SK-N-SH treated with all-trans-retinoic acid at 6 μM for 48 hours (cell line): ENCODE measurements around the gene TNFSF4.

Experiments used
- ATAC-seq: fragments of 200-7000 bp; cut with Tn5 transposase; 3 replicates; pipeline ENCODE4 v1.9.1; 2020; ENCODE audit warnings: mild to moderate bottlenecking, moderate library complexity
- ARNTL ChIP-seq: fragments of 450-650 bp; formaldehyde crosslinking; IDR thresholded peaks from 2 replicates; pipeline ENCODE4 v1.5.0; 2020; ENCODE audit warnings: low read depth, mild to moderate bottlenecking, moderate library complexity, borderline replicate concordance
- BACH2 ChIP-seq: fragments of 250-450 bp; sonication (Bioruptor Pico); IDR thresholded peaks from 2 replicates; pipeline ENCODE4 v1.9.0; 2021; ENCODE audit warnings: mild to moderate bottlenecking, borderline replicate concordance
- CREB5 ChIP-seq: fragments of 250-450 bp; sonication (Bioruptor Pico); IDR thresholded peaks from 2 replicates; pipeline ENCODE4 v1.5.1; 2020; ENCODE audit warnings: low read depth, mild to moderate bottlenecking, moderate library complexity
- CSDC2 ChIP-seq: fragments of 250-450 bp; sonication (Bioruptor Pico); IDR thresholded peaks from 2 replicates; pipeline ENCODE4 v1.5.0; 2020; ENCODE audit warnings: mild to moderate bottlenecking, moderate library complexity
- ESRRG ChIP-seq: fragments of 250-450 bp; sonication (Bioruptor Pico); IDR thresholded peaks from 2 replicates; pipeline ENCODE4 v1.6.1; 2021; ENCODE audit warnings: mild to moderate bottlenecking
- GLIS3 ChIP-seq: fragments of 250-450 bp; sonication (Bioruptor Pico); IDR thresholded peaks from 2 replicates; pipeline ENCODE4 v1.5.0; 2020; ENCODE audit warnings: mild to moderate bottlenecking, moderate library complexity
- OSR1 ChIP-seq: fragments of 250-450 bp; sonication (Bioruptor Pico); IDR thresholded peaks from 2 replicates; pipeline ENCODE4 v1.8.0; 2022; ENCODE audit warnings: moderate library complexity, mild to moderate bottlenecking, inconsistent platforms
- POU6F1 ChIP-seq: fragments of 250-450 bp; sonication (Bioruptor Pico); IDR thresholded peaks from 2 replicates; pipeline ENCODE4 v1.8.0; 2021; ENCODE audit warnings: low read depth, mild to moderate bottlenecking, moderate library complexity, borderline replicate concordance
- PPARA ChIP-seq: fragments of 250-450 bp; sonication (Bioruptor Pico); IDR thresholded peaks from 2 replicates; pipeline ENCODE4 v1.5.0; 2020; ENCODE audit warnings: mild to moderate bottlenecking, borderline replicate concordance
- RARB ChIP-seq: fragments of 250-450 bp; sonication (Bioruptor Pico); IDR thresholded peaks from 2 replicates; pipeline ENCODE4 v1.8.0; 2021; ENCODE audit warnings: mild to moderate bottlenecking, moderate library complexity
- SNAI2 ChIP-seq: fragments of 250-450 bp; sonication (Bioruptor Pico); IDR thresholded peaks from 2 replicates; pipeline ENCODE4 v1.5.0; 2020; ENCODE audit warnings: mild to moderate bottlenecking, moderate library complexity
- TOX ChIP-seq: fragments of 250-450 bp; sonication (Bioruptor Pico); IDR thresholded peaks from 2 replicates; pipeline ENCODE4 v1.8.0; 2021; ENCODE audit warnings: mild to moderate bottlenecking, moderate library complexity, borderline replicate concordance
- TSHZ2 ChIP-seq: fragments of 250-450 bp; sonication (Bioruptor Pico); IDR thresholded peaks from 2 replicates; pipeline ENCODE4 v1.5.0; 2020; ENCODE audit warnings: mild to moderate bottlenecking, moderate library complexity
- ZC3H10 ChIP-seq: fragments of 250-450 bp; sonication (Bioruptor Pico); IDR thresholded peaks from 2 replicates; pipeline ENCODE4 v1.5.1; 2021; ENCODE audit warnings: mild to moderate bottlenecking, moderate library complexity
- ZFP3 ChIP-seq: fragments of 250-450 bp; sonication (Bioruptor Pico); IDR thresholded peaks from 2 replicates; pipeline ENCODE4 v1.5.0; 2020; ENCODE audit warnings: mild to moderate bottlenecking, moderate library complexity
- ZNF565 ChIP-seq: fragments of 450-650 bp; formaldehyde crosslinking; conservative IDR thresholded peaks from 2 replicates; pipeline ENCODE4 v1.5.0; 2020; ENCODE audit warnings: low read depth, mild to moderate bottlenecking, moderate library complexity
- ZNF70 ChIP-seq: fragments of 450-650 bp; formaldehyde crosslinking; IDR thresholded peaks from 2 replicates; pipeline ENCODE4 v1.5.0; 2020; ENCODE audit warnings: mild to moderate bottlenecking, moderate library complexity
- TF ChIP-seq, protein P1 (sequence below): fragments of 250-450 bp; sonication (Bioruptor Pico); IDR thresholded peaks from 2 replicates; pipeline ENCODE4 v1.8.0; 2020; ENCODE audit warnings: mild to moderate bottlenecking, moderate library complexity, borderline replicate concordance
- TF ChIP-seq, protein P2 (sequence below): fragments of 250-450 bp; sonication (Bioruptor Pico); IDR thresholded peaks from 2 replicates; pipeline ENCODE4 v1.5.1; 2021; ENCODE audit warnings: mild to moderate bottlenecking, moderate library complexity

Gene TNFSF4

DNA sequence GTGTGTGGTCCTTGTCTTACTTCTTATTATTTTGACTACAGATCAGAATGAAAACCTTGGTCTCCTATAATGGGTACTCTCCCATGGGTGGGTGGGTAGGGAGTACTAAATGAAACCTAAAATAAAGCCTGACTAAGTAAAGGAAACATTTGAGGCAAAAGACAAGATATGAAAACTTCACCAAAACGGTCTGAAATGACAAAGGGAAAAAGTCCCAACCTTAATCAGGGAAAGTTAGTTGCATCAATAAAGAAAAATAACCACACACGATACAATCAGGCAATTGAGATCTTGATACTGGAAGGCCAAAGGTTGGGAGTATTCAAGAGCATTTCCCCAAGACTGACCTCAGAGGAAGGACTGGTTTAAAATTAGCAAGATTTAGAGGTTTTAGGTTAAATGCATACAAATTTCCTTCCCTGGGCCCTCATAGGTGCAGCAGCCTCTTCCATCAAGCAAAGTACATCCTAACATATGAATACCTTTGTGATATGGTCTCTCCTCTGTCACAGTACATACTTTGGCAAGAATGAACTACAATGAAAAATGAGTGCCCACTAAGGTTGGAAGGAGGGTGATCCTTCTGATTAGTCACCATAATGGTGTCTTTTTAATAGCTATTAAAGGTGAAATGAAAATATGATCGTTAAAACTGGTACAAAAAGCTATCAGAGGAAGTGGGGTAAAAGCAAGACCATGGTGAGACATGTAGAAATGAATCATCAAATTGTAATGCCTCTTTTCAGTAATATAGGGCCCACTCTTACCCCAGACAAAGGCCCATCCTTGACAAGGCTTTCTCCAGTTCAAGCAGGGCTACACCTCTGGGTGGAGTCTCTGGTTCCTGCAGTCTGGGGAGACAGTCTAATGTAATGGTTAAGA is 15.3 kb upstream of the TNFSF4 start:
- no peak for ATAC-seq
- no peak for TF ChIP-seq PPARA

DNA sequence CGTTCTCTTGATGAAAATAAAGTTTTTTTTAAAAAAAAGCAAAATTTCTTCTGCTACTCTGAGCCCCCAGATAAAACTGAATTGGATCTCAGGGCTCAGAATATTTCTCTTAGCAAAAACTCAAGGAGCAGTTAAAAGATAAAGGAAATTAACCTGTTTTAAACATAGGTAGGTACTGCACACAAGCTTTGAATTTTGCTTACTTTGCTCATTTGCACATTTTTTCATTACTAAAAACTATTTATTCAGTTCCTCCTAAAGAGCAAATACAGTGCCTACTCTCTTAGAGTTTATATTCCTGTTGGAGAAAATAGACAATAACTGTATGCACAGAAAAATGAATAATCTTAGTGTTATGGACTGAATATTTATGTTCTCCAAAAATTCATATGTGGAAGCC is 13.0 kb upstream of the TNFSF4 start:
- ATAC-seq = no peak

DNA sequence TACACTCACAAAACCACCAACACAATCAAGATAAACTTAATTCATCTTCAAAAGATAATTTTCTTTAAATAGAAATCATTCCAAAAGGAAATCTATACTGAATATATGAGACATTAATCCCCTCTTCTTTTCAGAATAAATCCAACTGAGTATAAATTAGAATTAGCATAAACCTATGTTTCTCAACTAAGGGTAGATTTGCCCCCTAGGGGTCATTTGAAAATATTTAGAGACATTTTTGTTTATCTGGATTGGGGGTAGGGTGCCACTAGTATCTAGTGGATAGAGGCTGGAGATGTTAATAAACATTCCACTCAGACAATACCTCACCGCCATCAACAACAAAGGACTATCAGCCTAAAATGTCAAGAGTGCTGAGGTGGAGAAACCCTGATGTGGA is 6.5 kb upstream of the TNFSF4 start:
- no peak for TF ChIP-seq ZFP3 (CRISPR knock-in tag)
- ATAC-seq = no peak

More for the DNA sequence above, 13.0 kb upstream of the TNFSF4 start:
- no peak for TF ChIP-seq RARB (CRISPR knock-in tag)
- TF ChIP-seq BACH2 (CRISPR knock-in tag) = no peak
- TF ChIP-seq ESRRG (CRISPR knock-in tag) = no peak
- TF ChIP-seq TOX (CRISPR knock-in tag) = no peak
- TF ChIP-seq ZC3H10 (CRISPR knock-in tag) = no peak
- no peak for TF ChIP-seq CREB5
- TF ChIP-seq ZNF565 (CRISPR knock-in tag) = no peak
- no peak for TF ChIP-seq CSDC2 (CRISPR knock-in tag)
- no peak for TF ChIP-seq OSR1 (CRISPR knock-in tag)
- no peak for TF ChIP-seq POU6F1 (CRISPR knock-in tag)
- TF ChIP-seq, protein P1, sequence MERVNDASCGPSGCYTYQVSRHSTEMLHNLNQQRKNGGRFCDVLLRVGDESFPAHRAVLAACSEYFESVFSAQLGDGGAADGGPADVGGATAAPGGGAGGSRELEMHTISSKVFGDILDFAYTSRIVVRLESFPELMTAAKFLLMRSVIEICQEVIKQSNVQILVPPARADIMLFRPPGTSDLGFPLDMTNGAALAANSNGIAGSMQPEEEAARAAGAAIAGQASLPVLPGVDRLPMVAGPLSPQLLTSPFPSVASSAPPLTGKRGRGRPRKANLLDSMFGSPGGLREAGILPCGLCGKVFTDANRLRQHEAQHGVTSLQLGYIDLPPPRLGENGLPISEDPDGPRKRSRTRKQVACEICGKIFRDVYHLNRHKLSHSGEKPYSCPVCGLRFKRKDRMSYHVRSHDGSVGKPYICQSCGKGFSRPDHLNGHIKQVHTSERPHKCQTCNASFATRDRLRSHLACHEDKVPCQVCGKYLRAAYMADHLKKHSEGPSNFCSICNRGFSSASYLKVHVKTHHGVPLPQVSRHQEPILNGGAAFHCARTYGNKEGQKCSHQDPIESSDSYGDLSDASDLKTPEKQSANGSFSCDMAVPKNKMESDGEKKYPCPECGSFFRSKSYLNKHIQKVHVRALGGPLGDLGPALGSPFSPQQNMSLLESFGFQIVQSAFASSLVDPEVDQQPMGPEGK (CRISPR knock-in tag) = no peak
- TF ChIP-seq ZFP3 (CRISPR knock-in tag) = no peak
- TF ChIP-seq ARNTL (CRISPR knock-in tag) = no peak
- no peak for TF ChIP-seq SNAI2

DNA sequence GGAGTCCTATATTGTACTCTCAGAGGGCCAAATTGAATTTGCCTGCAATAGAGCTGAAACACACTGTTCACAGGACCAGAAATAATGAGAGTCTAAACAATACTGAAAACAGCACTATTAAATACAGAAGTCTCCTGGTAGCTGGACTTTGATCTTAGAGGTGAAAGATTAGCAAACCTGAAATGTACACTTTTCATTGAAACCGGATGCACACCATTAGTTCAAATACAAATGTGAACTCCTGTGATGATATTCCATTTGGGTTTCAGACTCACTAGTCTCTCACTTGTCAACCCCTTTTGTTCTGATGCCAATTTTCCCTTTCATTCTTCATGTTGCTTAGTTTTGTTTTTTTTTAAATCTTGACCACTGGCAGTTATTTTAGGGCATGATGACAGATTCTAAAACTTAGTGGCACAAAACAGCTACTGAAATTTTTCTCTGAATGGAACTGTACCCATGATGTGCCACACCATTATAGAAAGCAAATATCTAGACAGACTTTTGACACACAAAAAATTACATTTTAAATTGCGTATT is 5.9 kb upstream of the TNFSF4 start:
- no peak for TF ChIP-seq ZNF565 (CRISPR knock-in tag)
- TF ChIP-seq, all 23 proteins: peak for 0
- no peak for ATAC-seq

- no peak for TF ChIP-seq SNAI2
- TF ChIP-seq CSDC2 (CRISPR knock-in tag) = no peak
- no peak for TF ChIP-seq PPARA
- no peak for TF ChIP-seq ZNF70
- TF ChIP-seq CREB5 = no peak
- no peak for ATAC-seq
Observed at GRCh38 chr1:173210716-173211231, 3.6 kb upstream of the TNFSF4 start.

DNA sequence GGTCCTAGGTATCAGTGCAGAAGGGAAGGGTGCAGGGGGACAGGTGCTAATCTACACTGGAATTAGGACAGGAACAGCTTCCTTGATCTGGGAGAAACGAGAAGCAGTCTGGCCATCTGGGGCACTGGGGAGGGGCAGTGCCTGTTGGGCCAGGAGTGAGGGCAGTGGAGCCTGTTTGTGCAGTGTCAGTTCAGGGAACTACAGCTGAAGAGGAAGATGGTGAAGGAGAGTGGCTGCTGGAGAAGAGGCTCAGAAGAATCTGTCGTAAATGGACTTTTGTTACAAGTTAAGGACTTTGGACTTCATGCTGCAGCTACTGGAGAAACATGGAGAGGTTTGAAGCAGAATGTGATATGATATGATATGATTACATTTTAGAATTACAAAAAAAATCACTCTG is 3.2 kb upstream of the TNFSF4 start:
- ATAC-seq = no peak
- TF ChIP-seq TSHZ2 (no peak), CSDC2 (CRISPR knock-in tag) (no peak), BACH2 (CRISPR knock-in tag) (no peak), GLIS3 (CRISPR knock-in tag) (no peak), TOX (CRISPR knock-in tag) (no peak), CREB5 (no peak), ZNF565 (CRISPR knock-in tag) (no peak), ZC3H10 (CRISPR knock-in tag) (no peak)
- TF ChIP-seq, protein P2, sequence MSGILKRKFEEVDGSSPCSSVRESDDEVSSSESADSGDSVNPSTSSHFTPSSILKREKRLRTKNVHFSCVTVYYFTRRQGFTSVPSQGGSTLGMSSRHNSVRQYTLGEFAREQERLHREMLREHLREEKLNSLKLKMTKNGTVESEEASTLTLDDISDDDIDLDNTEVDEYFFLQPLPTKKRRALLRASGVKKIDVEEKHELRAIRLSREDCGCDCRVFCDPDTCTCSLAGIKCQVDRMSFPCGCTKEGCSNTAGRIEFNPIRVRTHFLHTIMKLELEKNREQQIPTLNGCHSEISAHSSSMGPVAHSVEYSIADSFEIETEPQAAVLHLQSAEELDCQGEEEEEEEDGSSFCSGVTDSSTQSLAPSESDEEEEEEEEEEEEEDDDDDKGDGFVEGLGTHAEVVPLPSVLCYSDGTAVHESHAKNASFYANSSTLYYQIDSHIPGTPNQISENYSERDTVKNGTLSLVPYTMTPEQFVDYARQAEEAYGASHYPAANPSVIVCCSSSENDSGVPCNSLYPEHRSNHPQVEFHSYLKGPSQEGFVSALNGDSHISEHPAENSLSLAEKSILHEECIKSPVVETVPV (CRISPR knock-in tag) = no peak
